Activated CD4-positive, alpha-beta T cell treated with anti-CD3 and anti-CD28 coated beads, Interleukin-2, Interleukin-6, amounts not matched to agents 100 ng/mL and 50 ng/mL, durations not matched to agents 16 hours and 8 hours (primary cell): ENCODE data around the gene IPO4.

Source experiments
- DNase-seq: peaks from one replicate; pipeline ENCODE4 v3.0.0-alpha.2; 2020

Gene IPO4

DNA sequence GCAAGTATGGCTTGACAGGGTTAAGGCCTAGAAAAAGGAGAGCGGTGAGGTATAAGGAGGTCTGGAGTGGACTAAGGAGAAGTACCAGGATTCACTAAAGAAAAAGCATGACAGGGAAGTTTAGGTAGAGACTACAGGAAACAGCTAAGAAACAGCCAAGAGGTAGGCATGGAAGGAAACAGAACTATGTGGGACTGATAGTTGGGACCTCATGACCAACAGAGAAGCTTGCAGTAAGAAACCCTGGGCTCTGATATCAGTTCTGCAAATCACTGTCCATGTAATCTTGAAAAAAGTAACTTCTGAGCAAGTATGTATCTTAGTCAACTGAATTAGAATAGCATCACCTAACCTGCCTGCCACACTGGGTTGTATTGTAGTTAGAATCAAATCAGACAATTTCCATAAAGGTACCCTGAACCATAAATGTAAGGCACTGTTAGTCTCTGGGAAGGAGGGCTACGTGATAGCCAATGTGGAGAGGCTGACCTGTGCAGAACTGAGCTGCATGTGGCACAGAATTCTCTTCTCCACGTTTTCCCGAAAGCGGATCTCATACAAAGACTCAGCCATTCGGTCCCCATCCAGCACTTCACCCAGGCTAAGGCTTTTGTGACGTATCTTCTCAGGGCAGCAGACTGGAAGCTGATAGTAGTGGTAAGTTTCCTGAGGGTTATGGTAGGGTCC, 5.7 kb upstream of the IPO4 start:
- DNase-seq, result no peak

GRCh38 chr14:24192933-24193332, 4.3 kb upstream of the IPO4 start:
- DNase-seq, result no peak

DNA sequence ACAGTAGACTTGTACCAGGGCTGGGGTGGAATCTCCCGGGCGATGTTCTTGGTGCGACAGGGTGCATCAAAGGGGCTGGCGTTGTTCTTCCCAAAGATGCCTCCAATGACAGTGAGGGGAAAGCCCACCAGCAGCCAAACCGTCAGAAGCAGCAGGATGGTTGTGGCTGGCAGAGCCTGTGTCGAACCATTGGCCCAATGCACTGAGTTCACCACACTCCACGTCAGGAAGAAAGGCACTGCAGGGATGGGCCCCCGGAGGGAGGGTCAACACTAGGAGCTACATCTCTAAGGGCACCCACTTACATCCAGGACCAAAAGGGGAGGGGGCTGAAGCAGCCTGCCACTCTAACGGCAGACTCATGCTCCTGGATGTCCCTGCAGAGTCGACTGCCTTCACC, 1.8 kb upstream of the IPO4 start:
- no peak for DNase-seq

DNA sequence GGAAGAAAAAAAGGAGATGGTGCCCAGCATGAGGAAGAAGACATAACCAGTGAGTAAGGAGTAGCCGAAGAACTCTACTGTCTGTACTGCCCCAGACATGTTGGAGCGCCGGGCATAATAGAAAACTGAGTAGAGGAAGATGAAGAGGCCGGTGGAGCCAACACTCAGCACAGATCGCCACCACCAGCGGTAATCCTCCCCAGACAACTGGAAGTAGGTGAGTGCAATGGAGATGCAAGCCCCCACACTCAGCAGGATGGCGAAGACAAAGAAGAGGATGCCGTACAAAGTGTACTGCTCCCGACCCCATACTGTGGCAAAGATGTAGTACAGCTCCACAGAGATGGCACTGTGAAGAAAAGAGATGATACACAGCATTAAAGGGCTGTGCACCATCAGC, 844 bp upstream of the IPO4 start:
- no peak for DNase-seq

DNA sequence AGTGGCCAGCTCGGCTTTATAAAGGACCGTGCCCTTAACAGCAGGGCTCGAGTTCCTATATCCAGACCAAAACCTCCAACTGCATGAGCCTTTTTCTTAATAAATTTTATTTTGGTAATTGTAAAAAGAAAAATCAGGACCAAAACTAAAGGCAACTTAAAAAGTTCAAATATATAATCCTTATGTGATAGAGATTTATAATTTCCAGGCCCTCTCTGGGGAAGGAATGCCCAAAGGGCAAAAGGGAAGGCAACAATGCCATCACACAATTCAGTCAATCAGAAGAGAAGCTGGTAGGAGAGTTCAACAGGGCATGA, 401 bp upstream of the IPO4 start:
- DNase-seq, result no peak

DNA sequence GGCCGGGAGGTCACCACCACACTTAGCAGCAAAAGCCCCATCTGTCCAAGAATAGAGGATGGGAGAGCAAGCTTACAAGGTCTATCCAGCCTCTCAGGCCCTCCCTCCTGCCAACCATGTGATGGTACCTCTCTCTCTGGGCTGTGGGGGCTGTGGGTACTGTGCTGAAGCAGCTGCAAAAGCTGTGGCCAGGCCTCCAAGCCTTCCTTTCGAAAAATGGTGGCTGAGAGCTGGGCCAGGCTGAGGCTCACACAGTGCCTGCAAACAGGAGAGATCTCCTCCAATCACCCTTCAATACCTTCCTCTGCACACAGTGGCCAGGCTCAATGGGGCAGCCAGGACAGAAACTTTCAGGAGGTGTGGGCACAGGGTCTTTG, 1.1 kb downstream of the IPO4 start:
- DNase-seq, result no peak

DNA sequence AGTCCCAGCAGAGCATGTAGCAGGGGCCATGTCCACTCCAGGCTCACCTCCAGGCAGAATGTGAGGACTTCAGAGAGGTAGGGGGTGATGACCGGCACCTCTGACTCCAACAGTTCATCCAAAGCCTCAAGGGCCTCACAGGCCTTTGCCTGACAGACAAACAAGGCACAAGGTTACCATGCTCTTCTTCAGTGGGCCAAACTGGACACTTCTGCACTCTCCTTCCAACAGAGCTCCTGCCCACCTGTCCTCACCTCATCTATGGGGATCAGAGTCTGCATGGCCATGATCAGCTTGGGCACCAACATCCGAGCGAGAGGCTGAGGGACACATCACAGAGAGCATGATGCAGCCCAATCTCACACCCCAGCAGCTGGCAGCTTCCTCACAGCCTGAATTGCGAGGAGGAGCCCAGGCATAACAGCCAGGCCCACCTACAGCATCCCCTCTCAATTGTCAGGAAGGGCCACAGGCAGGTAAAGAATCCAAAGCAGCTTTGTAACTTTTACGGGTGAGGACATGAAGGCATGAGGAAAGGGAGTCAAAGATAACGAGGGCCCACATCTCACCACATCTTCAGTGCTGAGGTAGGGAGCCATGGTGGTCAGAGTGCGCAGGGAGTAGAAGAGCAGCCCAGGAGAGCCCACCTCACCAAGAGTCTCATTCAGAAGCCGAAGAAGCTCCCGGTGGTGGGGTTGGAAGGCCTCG, 1.6 kb downstream of the IPO4 start:
- DNase-seq, result no peak

- DNase-seq, result no peak
Measured at GRCh38 chr14:24185741-24186140, 2.9 kb downstream of the IPO4 start.

DNA sequence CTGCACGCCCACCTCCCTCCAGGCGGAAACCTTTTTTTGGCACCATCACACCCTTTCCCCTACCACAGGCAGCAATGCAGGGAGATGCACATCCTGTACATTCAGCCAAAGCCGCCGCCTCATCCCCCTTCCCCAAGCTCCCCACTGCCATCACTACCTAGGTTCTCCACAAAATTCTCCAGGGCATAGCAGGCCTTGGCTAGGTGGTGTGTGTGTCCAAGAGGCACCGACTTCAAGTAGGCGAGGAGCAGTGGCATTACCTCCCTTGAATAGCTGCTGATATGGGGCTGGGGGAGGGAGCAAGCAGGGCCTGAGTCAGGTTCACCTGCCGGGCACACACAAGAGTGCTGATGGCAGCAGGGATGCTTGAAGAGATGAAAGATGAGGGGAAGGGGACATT, 3.6 kb downstream of the IPO4 start:
- no peak for DNase-seq

GRCh38 chr14:24184104-24184970, 4.3 kb downstream of the IPO4 start:
- no peak for DNase-seq

DNA sequence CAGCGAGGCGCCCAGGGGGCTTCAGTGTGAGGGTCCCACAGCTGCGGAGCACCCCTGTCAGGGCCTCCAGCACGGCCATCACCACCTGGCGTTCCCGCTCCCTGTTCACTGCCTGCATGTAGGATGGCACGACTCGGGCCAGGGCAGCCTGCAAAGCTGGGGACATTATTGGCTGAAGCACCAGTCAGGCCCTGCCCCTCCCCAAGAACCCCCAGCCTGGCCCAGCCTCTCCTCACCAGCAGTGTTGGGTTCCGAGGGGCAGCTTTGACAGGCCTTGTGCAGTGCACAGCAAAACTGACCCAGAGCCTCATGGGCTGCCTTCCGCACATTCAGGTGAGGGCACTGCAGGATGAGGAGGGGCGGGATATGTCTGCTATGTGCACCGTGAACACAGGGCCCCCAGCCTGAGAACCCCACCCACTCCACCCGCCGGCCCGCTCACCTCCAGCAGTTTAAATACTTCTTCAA, 5.6 kb downstream of the IPO4 start:
- no peak for DNase-seq

- no peak for DNase-seq
Measured at GRCh38 chr14:24182110-24182882, 6.3 kb downstream of the IPO4 start.

DNA sequence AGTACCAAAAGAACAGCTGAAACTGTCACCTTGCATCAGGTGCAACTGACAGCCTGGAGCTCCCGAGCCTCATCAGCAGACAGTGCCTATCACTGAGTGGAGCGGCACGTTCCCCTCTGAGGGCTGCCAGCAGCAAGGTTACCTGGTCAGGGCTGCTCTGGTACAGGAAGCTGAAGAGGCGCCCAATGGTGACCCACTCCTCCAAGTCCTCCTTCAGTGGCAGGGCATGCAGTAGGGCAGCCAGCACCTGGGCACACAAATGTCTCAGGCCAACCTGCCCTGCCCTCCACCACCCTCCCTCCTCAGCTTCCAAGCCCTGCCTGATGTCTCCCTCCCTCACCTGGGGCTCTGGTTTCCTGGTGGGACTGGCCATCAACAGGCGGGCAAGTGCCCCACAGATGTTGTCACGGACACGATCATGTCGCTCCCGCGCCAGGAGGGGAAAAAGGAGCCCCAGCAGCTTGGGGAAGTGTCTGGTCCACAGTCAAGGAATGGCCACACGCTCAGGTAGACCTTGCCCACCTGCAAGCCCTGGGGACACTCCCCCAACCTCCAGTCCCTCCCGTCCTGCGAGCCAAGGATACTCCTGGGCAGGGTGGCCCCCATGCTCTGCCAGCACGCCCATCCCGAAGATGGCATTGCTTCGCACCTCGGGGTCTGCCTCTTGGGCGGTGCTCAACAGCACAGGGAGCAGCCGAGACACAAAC, 7.1 kb downstream of the IPO4 start:
- no peak for DNase-seq

GRCh38 chr14:24179961-24180796, 8.4 kb downstream of the IPO4 start:
- DNase-seq, result no peak

DNA sequence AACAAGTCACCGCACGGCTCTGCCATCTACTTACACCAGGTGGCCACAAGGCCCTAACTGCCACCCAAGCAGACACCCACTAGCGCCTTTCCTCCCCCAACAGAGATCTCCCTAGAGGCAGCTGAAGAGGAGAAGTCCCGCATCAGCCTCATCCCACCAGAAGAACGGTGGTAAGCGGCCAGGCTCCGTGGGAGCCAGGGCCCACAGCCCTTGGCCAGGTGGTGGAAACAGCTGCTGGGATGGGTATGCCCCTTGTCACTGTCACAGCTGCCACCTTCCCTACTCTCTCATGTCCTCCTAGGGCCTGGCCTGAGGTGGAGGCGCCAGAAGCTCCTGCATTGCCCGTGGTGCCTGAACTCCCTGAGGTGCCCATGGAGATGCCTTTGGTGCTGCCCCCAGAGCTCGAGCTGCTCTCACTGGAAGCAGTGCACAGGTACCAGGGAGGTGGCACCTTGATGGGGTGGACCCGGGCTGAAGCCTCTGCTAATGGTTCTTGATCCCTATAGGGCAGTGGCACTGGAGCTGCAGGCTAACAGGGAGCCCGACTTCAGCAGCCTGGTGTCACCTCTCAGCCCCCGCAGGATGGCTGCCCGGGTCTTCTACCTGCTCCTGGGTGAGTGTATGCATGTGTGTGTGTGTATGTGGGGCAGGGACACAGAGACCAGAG, 9.2 kb downstream of the IPO4 start:
- no peak for DNase-seq

- DNase-seq, result no peak
Measured at GRCh38 chr14:24178399-24179178, 10.0 kb downstream of the IPO4 start.

- no peak for DNase-seq
Measured at GRCh38 chr14:24177891-24178290, 10.7 kb downstream of the IPO4 start.

DNA sequence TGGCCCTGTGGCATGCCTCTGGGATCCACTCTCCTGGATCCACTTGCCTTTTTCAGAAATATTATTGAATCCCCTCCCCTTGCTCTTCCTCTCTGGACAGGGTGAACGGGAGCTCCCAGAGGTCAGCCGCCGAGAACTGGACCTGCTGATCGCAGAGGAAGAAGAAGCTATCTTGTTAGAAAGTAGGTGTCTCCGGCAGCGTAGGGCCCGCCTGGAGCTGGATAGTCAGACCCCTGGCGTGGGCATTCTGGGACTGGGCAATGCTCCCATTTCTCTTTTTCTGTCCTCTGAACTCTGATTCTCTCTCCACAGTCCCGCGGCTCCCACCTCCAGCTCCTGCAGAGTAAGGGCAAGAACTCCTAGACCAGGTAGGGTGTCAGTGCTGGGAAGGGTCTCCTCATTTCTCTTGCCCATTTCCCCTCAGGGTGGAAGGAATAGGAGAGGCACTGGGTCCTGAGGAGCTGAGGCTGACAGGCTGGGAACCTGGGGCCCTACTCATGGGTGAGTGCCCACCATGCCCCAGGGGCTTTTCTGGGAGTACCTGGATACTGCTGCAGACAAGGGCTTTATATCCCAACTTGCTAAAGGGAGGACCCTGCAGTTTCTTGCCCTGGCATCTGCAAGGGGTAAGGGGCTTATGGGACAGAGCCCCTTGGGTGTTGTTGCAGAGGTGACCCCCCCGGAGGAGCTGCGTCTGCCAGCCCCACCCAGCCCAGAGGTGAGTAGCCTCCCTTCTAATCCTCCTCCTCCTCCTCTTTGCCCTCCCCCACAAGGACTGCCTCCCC, 11.4 kb downstream of the IPO4 start:
- no peak for DNase-seq

DNA sequence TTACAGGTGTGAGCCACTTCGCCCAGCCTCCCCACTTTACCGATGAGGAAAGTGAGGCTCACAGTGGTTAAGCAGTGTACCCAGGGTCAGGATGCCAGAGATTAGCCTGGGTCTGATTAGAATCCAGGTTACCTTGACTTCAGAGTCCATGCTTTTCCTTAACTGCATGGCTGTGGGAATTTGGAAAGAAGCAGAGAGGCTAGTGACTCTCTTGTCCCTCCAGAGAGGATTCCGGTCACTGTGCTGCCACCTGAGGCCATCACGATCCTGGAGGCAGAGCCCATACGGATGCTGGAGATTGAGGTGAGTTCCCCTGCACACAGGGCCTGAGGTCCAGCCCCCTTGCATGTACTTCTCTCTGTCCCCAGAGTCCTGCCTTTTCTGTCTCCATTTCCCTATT, 12.0 kb downstream of the IPO4 start:
- DNase-seq, result no peak
